Neural progenitor cell (in vitro differentiated cells): ENCODE results near the gene ATG16L2. TPM values are rescaled to one million over a fixed set of nuclear protein-coding genes. Genes with fewer than 3 reads are reported as not detected.
"Not testable (repeated sequence)": the region's sequence is repeated elsewhere in the genome, so short reads cannot be mapped to it uniquely, and the experiment has no call there.

ENCODE experiments used
- DNase-seq: peaks from one replicate; pipeline ENCODE4 v3.0.0-alpha.2; 2016; ENCODE audit warnings: low spot score
- H2AFZ ChIP-seq: fragments of 200-600 bp; sonication (generic); replicated peaks from 2 replicates; pipeline ENCODE4 v1.6.1; 2016; ENCODE audit warnings: antibody characterized with exemption
- H3F3A ChIP-seq: fragments of 200-600 bp; sonication (generic); 2 replicates; pipeline ENCODE4 v1.6.1; 2016; ENCODE audit warnings: antibody characterized with exemption, low read depth
- H3K27ac ChIP-seq: fragments of 200-600 bp; sonication (generic); 2 replicates; pipeline ENCODE4 v1.5.1; 2016; ENCODE audit warnings: mild to moderate bottlenecking
- H3K27me3 ChIP-seq: fragments of 200-600 bp; sonication (generic); 2 replicates; pipeline ENCODE4 v1.6.1; 2016; ENCODE audit warnings: mild to moderate bottlenecking, moderate library complexity
- H3K36me3 ChIP-seq: fragments of 200-600 bp; sonication (generic); 2 replicates; pipeline ENCODE4 v1.5.1; 2016
- H3K4me1 ChIP-seq: fragments of 200-600 bp; sonication (generic); 2 replicates; pipeline ENCODE4 v1.6.1; 2016; ENCODE audit warnings: mixed run types
- H3K4me2 ChIP-seq: fragments of 200-600 bp; sonication (generic); 2 replicates; pipeline ENCODE4 v1.6.1; 2016
- H3K4me3 ChIP-seq: fragments of 200-600 bp; sonication (generic); 2 replicates; pipeline ENCODE4 v1.5.1; 2016
- H3K79me2 ChIP-seq: fragments of 200-600 bp; sonication (generic); 2 replicates; pipeline ENCODE4 v1.6.1; 2016; ENCODE audit warnings: low read depth
- H3K9ac ChIP-seq: fragments of 200-600 bp; sonication (generic); 2 replicates; pipeline ENCODE4 v1.6.1; 2016
- H3K9me3 ChIP-seq: fragments of 200-600 bp; sonication (generic); 2 replicates; pipeline ENCODE4 v1.5.1; 2016; ENCODE audit warnings: low read depth
- H4K20me1 ChIP-seq: fragments of 200-600 bp; sonication (generic); 2 replicates; pipeline ENCODE4 v1.6.1; 2016; ENCODE audit warnings: low read depth
- H3K27ac Mint-ChIP-seq: 3 replicates; pipeline ENCODE4 v1.8.0; 2021; ENCODE audit warnings: mixed read lengths
- H3K27me3 Mint-ChIP-seq: 2 replicates; pipeline ENCODE4 v1.8.0; 2022; ENCODE audit warnings: low read depth, mild to moderate bottlenecking, inconsistent platforms, moderate library complexity, mixed read lengths; ENCODE audit not compliant: insufficient read depth
- H3K36me3 Mint-ChIP-seq: 3 replicates; pipeline ENCODE4 v1.8.0; 2021; ENCODE audit warnings: mixed read lengths
- H3K4me1 Mint-ChIP-seq: 3 replicates; pipeline ENCODE4 v1.8.0; 2021; ENCODE audit warnings: mixed read lengths
- H3K4me3 Mint-ChIP-seq: 3 replicates; pipeline ENCODE4 v1.8.0; 2021; ENCODE audit warnings: mild to moderate bottlenecking, moderate library complexity, mixed read lengths
- H3K9me3 Mint-ChIP-seq: 3 replicates; pipeline ENCODE4 v1.8.0; 2020; ENCODE audit warnings: mixed read lengths
- CTCF ChIP-seq: fragments of 200-600 bp; sonication (generic); IDR thresholded peaks from 2 replicates; pipeline ENCODE4 v1.5.1; 2017; ENCODE audit warnings: antibody characterized with exemption, mild to moderate bottlenecking
- EZH2 ChIP-seq: fragments of 200-600 bp; sonication (generic); IDR thresholded peaks from 2 replicates; pipeline ENCODE4 v1.6.1; 2017; ENCODE audit warnings: antibody characterized with exemption, mild to moderate bottlenecking, moderate library complexity
- EZH2phosphoT487 ChIP-seq: fragments of 200-600 bp; sonication (generic); IDR thresholded peaks from 2 replicates; pipeline ENCODE4 v1.6.1; 2017; ENCODE audit warnings: antibody characterized with exemption
- total RNA-seq: library from RNA; depleted of rRNA; stranded (reverse); fragments of >200 nt; gene quantifications from 2 replicates; pipeline ENCODE4 v1.2.3, GENCODE V29; 2015; ENCODE audit warnings: low replicate concordance

Gene ATG16L2
- total RNA-seq, 1 donor from 2014 or later: 20.5 TPM

GRCh38 chr11:72799441-72799840 is 14.8 kb upstream of the ATG16L2 start:
- Histone ChIP-seq H3K4me1 (peaks cover 6% of the 10 kb centered on the region), H3K4me2 (no peak overlapping the region), H3K9me3 (no peaks in the 10 kb centered on the region), H3K4me3 (no peak overlapping the region), H3K36me3 (no peaks in the 10 kb centered on the region), H3K27me3 (no peaks in the 10 kb centered on the region), H2AFZ (no peak overlapping the region), H3F3A (no peaks in the 10 kb centered on the region), H3K79me2 (no peaks in the 10 kb centered on the region), H4K20me1 (no peaks in the 10 kb centered on the region), H3K9ac (no peak overlapping the region), H3K27ac (no peak overlapping the region)
- H3K27me3 Mint-ChIP-seq: peaks cover 4% of the 10 kb centered on the region
- peaks cover 11% of the 10 kb centered on the region for H3K4me1 Mint-ChIP-seq
- no peaks in the 10 kb centered on the region for H3K9me3 Mint-ChIP-seq
- H3K36me3 Mint-ChIP-seq: peaks cover 4% of the 10 kb centered on the region
- H3K27ac Mint-ChIP-seq: no peak overlapping the region
- H3K4me3 Mint-ChIP-seq: no peak overlapping the region
- DNase-seq: no peak
- TF ChIP-seq EZH2phosphoT487: no peak
- TF ChIP-seq EZH2: no peak
- TF ChIP-seq CTCF: no peak

GRCh38 chr11:72802822-72803221 is 11.4 kb upstream of the ATG16L2 start:
- Histone ChIP-seq H3K4me3 (no peak overlapping the region), H2AFZ (no peak overlapping the region), H3K27me3 (no peaks in the 10 kb centered on the region), H3K9ac (no peak overlapping the region), H3K27ac (no peak overlapping the region), H3K36me3 (no peaks in the 10 kb centered on the region), H3K4me2 (no peak overlapping the region), H3F3A (peaks cover 7% of the 10 kb centered on the region), H3K9me3 (no peaks in the 10 kb centered on the region), H4K20me1 (no peaks in the 10 kb centered on the region), H3K4me1 (peaks cover 6% of the 10 kb centered on the region), H3K79me2 (no peaks in the 10 kb centered on the region)
- H3K27me3 Mint-ChIP-seq: peaks cover 4% of the 10 kb centered on the region
- no peaks in the 10 kb centered on the region for H3K9me3 Mint-ChIP-seq
- H3K36me3 Mint-ChIP-seq: peaks cover 4% of the 10 kb centered on the region
- H3K4me3 Mint-ChIP-seq: no peak overlapping the region
- TF ChIP-seq EZH2phosphoT487 (no peak), EZH2 (no peak), CTCF (no peak)
- no peak overlapping the region for H3K27ac Mint-ChIP-seq
- no peak for DNase-seq
- peaks cover 6% of the 10 kb centered on the region for H3K4me1 Mint-ChIP-seq

GRCh38 chr11:72805216-72805615 is 9.0 kb upstream of the ATG16L2 start:
- no peak overlapping the region for H3K4me3 Mint-ChIP-seq
- peaks cover 8% of the 10 kb centered on the region for H3K36me3 Mint-ChIP-seq
- Histone ChIP-seq H3K4me3 (no peak overlapping the region), H3K4me1 (no peaks in the 10 kb centered on the region), H2AFZ (no peak overlapping the region), H3F3A (peaks cover 7% of the 10 kb centered on the region), H3K36me3 (no peaks in the 10 kb centered on the region), H3K27ac (no peak overlapping the region), H3K4me2 (no peak overlapping the region), H3K79me2 (no peaks in the 10 kb centered on the region), H3K9me3 (no peaks in the 10 kb centered on the region), H4K20me1 (no peaks in the 10 kb centered on the region), H3K9ac (no peak overlapping the region), H3K27me3 (no peaks in the 10 kb centered on the region)
- DNase-seq: no peak
- no peaks in the 10 kb centered on the region for H3K9me3 Mint-ChIP-seq
- no peak overlapping the region for H3K27ac Mint-ChIP-seq
- no peaks in the 10 kb centered on the region for H3K27me3 Mint-ChIP-seq
- peaks cover 3% of the 10 kb centered on the region for H3K4me1 Mint-ChIP-seq
- no peak for TF ChIP-seq EZH2
- TF ChIP-seq CTCF: no peak
- TF ChIP-seq EZH2phosphoT487: no peak

GRCh38 chr11:72806378-72806777 is 7.8 kb upstream of the ATG16L2 start:
- H3K36me3 ChIP-seq, H3K79me2 ChIP-seq, H3K9ac ChIP-seq, H3K4me2 ChIP-seq, H3K9me3 Mint-ChIP-seq, H4K20me1 ChIP-seq, H3F3A ChIP-seq, H3K9me3 ChIP-seq, H3K27me3 ChIP-seq, H3K4me1 Mint-ChIP-seq, H3K27ac ChIP-seq, H3K27ac Mint-ChIP-seq, DNase-seq, H3K27me3 Mint-ChIP-seq, H3K4me3 ChIP-seq, H2AFZ ChIP-seq, H3K4me1 ChIP-seq, H3K4me3 Mint-ChIP-seq: not testable (repeated sequence)
- H3K36me3 Mint-ChIP-seq: peaks cover 12% of the 10 kb centered on the region
